ENCODE measurements around the gene TOP1. TPM values are rescaled to one million over a fixed set of nuclear protein-coding genes. Genes with fewer than 3 reads are reported as not detected.

TOP1 gene
- total RNA-seq, 2 donors from 2014 or later, result 78.8 to 82.5 TPM

DNA sequence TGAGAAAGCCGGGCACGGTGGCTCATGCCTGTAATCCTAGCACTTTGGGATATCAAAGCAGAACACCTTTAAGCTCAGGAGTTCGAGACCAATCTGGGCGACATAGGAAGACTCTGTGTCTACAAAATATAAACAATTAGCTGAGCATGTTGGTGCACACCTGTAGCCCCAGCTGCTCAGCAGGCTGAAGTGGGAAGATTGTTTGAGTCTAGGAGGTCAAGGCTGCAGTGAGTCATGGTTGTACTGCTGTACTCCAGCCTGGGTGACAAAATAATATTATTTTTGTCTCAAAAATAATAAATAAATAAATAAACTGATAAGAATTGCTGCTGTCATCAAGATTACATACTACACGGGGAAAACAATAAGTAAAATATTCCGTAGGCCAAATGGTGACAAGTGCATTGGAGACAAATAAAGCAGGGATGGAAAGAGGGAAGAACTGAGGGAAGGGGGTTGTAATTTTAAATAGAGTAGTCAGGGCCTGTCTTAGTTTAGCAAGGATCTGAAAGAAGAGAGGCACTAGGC, 14.0 kb upstream of the TOP1 start:
- Histone ChIP-seq H3K27ac (ENCODE audit: low read depth, low read length) (no peak overlapping the region), H3K4me1 (ENCODE audit: control insufficient read depth, insufficient read depth, low read length) (no peaks in the 10 kb centered on the region), H3K9me3 (ENCODE audit: control insufficient read depth, low read length) (no peaks in the 10 kb centered on the region), H3K36me3 (ENCODE audit: control insufficient read depth, insufficient read depth, low read length) (no peaks in the 10 kb centered on the region), H3K4me3 (ENCODE audit: low read length) (no peak overlapping the region), H3K9ac (ENCODE audit: extremely low read depth, low read length, poor library complexity, severe bottlenecking) (no peak overlapping the region), H3K27me3 (ENCODE audit: control insufficient read depth, insufficient read depth, low read length, poor library complexity, severe bottlenecking) (no peaks in the 10 kb centered on the region)
- TF ChIP-seq CTCF (conservative IDR thresholded peaks at IDR 0.05), result no peak
- peaks cover 4% of the 10 kb centered on the region for H3K27me3 Mint-ChIP-seq (ENCODE audit: insufficient read depth)
- WGBS, 2 experiments (ENCODE audit: insufficient coverage in 1 of 2, insufficient read length in 1 of 2), result 92 to 96% methylated on average over 6 of the region's 6 CpGs
- no peaks in the 10 kb centered on the region for H3K4me1 Mint-ChIP-seq
- H3K27ac Mint-ChIP-seq, result no peak overlapping the region
- no peak for DNase-seq
- H3K9me3 Mint-ChIP-seq, result no peaks in the 10 kb centered on the region
- H3K36me3 Mint-ChIP-seq (ENCODE audit: low read depth), result no peaks in the 10 kb centered on the region
- no peak overlapping the region for H3K4me3 Mint-ChIP-seq

DNA sequence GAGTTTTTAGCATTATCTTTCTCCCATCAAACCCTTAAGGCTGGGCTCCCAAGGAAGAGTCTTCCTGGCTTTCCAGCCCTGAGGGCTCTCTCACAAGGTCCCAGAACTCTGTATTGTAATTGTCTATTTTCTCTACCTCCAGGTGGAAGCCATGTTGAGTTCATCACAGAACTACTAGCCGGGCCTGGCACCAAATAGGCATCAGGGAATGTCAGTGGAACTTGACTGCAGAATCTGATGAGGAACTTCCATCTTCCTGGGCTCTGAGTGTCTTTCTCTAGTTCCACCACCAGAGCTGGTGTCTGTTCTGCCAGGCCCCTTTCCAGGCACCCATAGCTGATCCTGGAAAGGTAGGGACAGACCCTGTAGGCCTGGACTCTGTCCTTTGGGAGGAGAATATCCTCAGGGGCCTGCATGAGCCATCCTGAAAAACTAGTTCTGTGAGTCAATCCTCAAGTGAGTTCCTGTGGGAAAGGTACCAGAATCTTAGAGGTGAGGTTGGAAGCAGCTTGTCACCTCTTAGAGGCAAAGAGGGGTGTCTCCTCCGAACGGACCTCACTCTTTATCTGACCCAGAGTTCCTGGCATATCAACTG, 11.1 kb upstream of the TOP1 start:
- Mint-ChIP-seq H3K4me1 (no peaks in the 10 kb centered on the region), H3K27me3 (ENCODE audit: insufficient read depth) (peaks cover 10% of the 10 kb centered on the region), H3K36me3 (ENCODE audit: low read depth) (no peaks in the 10 kb centered on the region), H3K9me3 (no peaks in the 10 kb centered on the region), H3K4me3 (no peak overlapping the region), H3K27ac (no peak overlapping the region)
- Histone ChIP-seq H3K27me3 (ENCODE audit: control insufficient read depth, insufficient read depth, low read length, poor library complexity, severe bottlenecking) (no peaks in the 10 kb centered on the region), H3K27ac (ENCODE audit: low read depth, low read length) (no peak overlapping the region), H3K4me3 (ENCODE audit: low read length) (no peak overlapping the region), H3K9me3 (ENCODE audit: control insufficient read depth, low read length) (no peaks in the 10 kb centered on the region), H3K36me3 (ENCODE audit: control insufficient read depth, insufficient read depth, low read length) (no peaks in the 10 kb centered on the region), H3K9ac (ENCODE audit: extremely low read depth, low read length, poor library complexity, severe bottlenecking) (no peak overlapping the region), H3K4me1 (ENCODE audit: control insufficient read depth, insufficient read depth, low read length) (no peaks in the 10 kb centered on the region)
- DNase-seq, result no peak
- 87 to 89% methylated on average over 3 of the region's 3 CpGs for WGBS, 2 experiments (ENCODE audit: insufficient coverage in 1 of 2, insufficient read length in 1 of 2)
- TF ChIP-seq CTCF (conservative IDR thresholded peaks at IDR 0.05), result peak; percentile 53

DNA sequence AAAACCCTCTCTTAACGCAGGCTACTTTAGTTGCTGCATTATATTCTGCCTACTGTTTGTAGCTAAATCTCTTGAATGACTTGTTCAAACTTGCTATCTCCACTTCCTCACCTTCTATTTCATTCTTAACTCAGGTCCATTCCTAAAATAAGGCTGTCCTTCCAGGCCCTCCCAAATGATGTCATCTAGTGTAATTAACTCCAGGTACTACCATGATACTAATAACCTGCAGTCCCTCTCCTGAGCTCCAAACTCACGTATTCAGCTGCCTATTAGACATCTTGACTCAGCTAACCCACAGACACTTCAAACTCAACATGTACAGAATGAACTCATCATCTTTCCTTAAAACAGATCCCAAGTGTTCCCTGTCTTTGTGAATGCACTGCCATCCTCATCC, 10.5 kb upstream of the TOP1 start:
- Histone ChIP-seq H3K36me3 (ENCODE audit: control insufficient read depth, insufficient read depth, low read length) (no peaks in the 10 kb centered on the region), H3K9ac (ENCODE audit: extremely low read depth, low read length, poor library complexity, severe bottlenecking) (no peak overlapping the region), H3K4me1 (ENCODE audit: control insufficient read depth, insufficient read depth, low read length) (no peaks in the 10 kb centered on the region), H3K9me3 (ENCODE audit: control insufficient read depth, low read length) (no peaks in the 10 kb centered on the region), H3K27me3 (ENCODE audit: control insufficient read depth, insufficient read depth, low read length, poor library complexity, severe bottlenecking) (no peaks in the 10 kb centered on the region), H3K27ac (ENCODE audit: low read depth, low read length) (no peak overlapping the region), H3K4me3 (ENCODE audit: low read length) (no peak overlapping the region)
- DNase-seq, result no peak
- H3K36me3 Mint-ChIP-seq (ENCODE audit: low read depth), result no peaks in the 10 kb centered on the region
- 96 to 100% methylated on average over 2 of the region's 2 CpGs for WGBS, 2 experiments (ENCODE audit: insufficient coverage in 1 of 2, insufficient read length in 1 of 2)
- H3K27ac Mint-ChIP-seq, result no peak overlapping the region
- H3K4me3 Mint-ChIP-seq, result no peak overlapping the region
- no peak for TF ChIP-seq CTCF (conservative IDR thresholded peaks at IDR 0.05)
- peaks cover 3% of the 10 kb centered on the region for H3K4me1 Mint-ChIP-seq
- no peaks in the 10 kb centered on the region for H3K9me3 Mint-ChIP-seq
- peaks cover 10% of the 10 kb centered on the region for H3K27me3 Mint-ChIP-seq (ENCODE audit: insufficient read depth)
